Body of pancreas (tissue), 4 donors: ENCODE results near the gene PRMT6. TPM values are rescaled to one million over a fixed set of nuclear protein-coding genes. Genes with fewer than 3 reads are reported as not detected.
"Not testable (repeated sequence)": the region's sequence is repeated elsewhere in the genome, so short reads cannot be mapped to it uniquely, and the experiment has no call there.

Source experiments
- ATAC-seq: fragments of 150-250 bp; one replicate; pipeline ENCODE4 v1.9.1; 2016
- DNase-seq, 4 donors: peaks; one replicate each; pipeline ENCODE4 v3.0.0-alpha.2; 2019
- H3K27ac ChIP-seq, 4 donors: fragments of 200-600 bp; sonication (generic); 1 replicate in 3 of 4; 2 replicates in 1 of 4; pipeline versions ENCODE4 v1.5.1 to v1.6.1; 2016 to 2019; ENCODE audit warnings: mild to moderate bottlenecking in 1 of 4, mixed read lengths in 1 of 4, moderate library complexity in 1 of 4
- H3K27me3 ChIP-seq, 2 donors: fragments of 200-600 bp; sonication (generic); one replicate each; pipeline ENCODE4 v1.6.0; 2016; ENCODE audit warnings: mild to moderate bottlenecking in 1 of 2
- H3K36me3 ChIP-seq, 2 donors: fragments of 200-600 bp; sonication (generic); replicated peaks in 1 of 2; 2 replicates each; pipeline ENCODE4 v1.5.1; 2016; ENCODE audit warnings: low read depth in 2 of 2; ENCODE audit not compliant: insufficient read depth in 1 of 2
- H3K4me1 ChIP-seq: fragments of 200-600 bp; sonication (generic); one replicate; pipeline ENCODE4 v1.6.0; 2016
- H3K4me3 ChIP-seq, 2 donors: fragments of 200-600 bp; sonication (generic); 1 replicate in 1 of 2; 2 replicates in 1 of 2; pipeline ENCODE4 v1.5.1; 2016 to 2019
- H3K9me3 ChIP-seq, 3 donors: fragments of 200-600 bp; sonication (generic); 1 replicate in 2 of 3; 2 replicates in 1 of 3; pipeline ENCODE4 v1.5.1; 2016
- CTCF ChIP-seq, 7 experiments: fragments of 450-650 bp in 4 of 7; fragments of 200-600 bp in 3 of 7; sonication (generic) in 3 of 7; IDR thresholded peaks; one replicate each; pipeline ENCODE4 v1.5.1; 2016 to 2019; ENCODE audit warnings: antibody characterized with exemption in 7 of 7
- POLR2A ChIP-seq, 3 donors: fragments of 450-650 bp; IDR thresholded peaks; one replicate each; pipeline ENCODE4 v1.6.1; 2016; ENCODE audit warnings: antibody characterized with exemption in 3 of 3, mild to moderate bottlenecking in 2 of 3
- WGBS, 2 donors: methylation state at CpG; one replicate each; pipeline ENCODE4 v1.1.5; 2017; 5-methylcytosine and 5-hydroxymethylcytosine counted together
- intact Hi-C: fragments of 100-400 bp; cut with DNase I; formaldehyde crosslinking; loops from one replicate; pipeline ENCODE4 v1.15.1; 2023
- total RNA-seq, 2 donors: library from RNA; depleted of rRNA; stranded (reverse); fragments of >200 nt; gene quantifications; one replicate each; pipeline ENCODE4 v1.1.0, GENCODE V29; 2016

The PRMT6 gene
- total RNA-seq, 2 donors from 2014 or later, result 8.9 to 9.9 TPM

- Histone ChIP-seq H3K4me3 (no peak overlapping the region), H3K36me3 (no peaks in the 10 kb centered on the region), H3K27ac (no peak overlapping the region), H3K27me3 (no peaks in the 10 kb centered on the region), H3K9me3 (no peaks in the 10 kb centered on the region), H3K4me1 (no peaks in the 10 kb centered on the region)
- TF ChIP-seq POLR2A (IDR thresholded peaks at IDR 0.05), result no peak
- no peak for ATAC-seq
- no peak for DNase-seq
- intact Hi-C loops, result no loop called here
- WGBS, 2 donors, result 61 to 68% methylated on average over 4 of the region's 4 CpGs
Observed at GRCh38 chr1:107073493-107073892, 17.0 kb downstream of the PRMT6 start.

GRCh38 chr1:107076841-107077240 lies 20.4 kb downstream of the PRMT6 start:
- DNase-seq, result no peak
- Histone ChIP-seq H3K4me3 (no peak overlapping the region), H3K9me3 (no peaks in the 10 kb centered on the region), H3K4me1 (no peaks in the 10 kb centered on the region), H3K27ac (no peak overlapping the region), H3K36me3 (no peaks in the 10 kb centered on the region), H3K27me3 (no peaks in the 10 kb centered on the region)
- TF ChIP-seq POLR2A (IDR thresholded peaks at IDR 0.05), result no peak
- TF ChIP-seq CTCF (IDR thresholded peaks at IDR 0.05), result no peak
- 67 to 70% methylated on average over 5 of the region's 5 CpGs for WGBS, 2 donors
- intact Hi-C loops, result no loop called here
- ATAC-seq, result no peak

- 9 to 12% methylated on average over 1 of the region's 1 CpG for WGBS, 2 donors
- no peak for ATAC-seq
Observed at GRCh38 chr1:107079249-107079648, 22.8 kb downstream of the PRMT6 start.

GRCh38 chr1:107081102-107081501 lies 24.6 kb downstream of the PRMT6 start:
- Histone ChIP-seq H3K9me3 (peaks cover 0 to 4% (median 0%) of the 10 kb centered on the region in 3 donors), H3K4me1 (no peaks in the 10 kb centered on the region), H3K4me3 (no peak overlapping the region), H3K36me3 (no peaks in the 10 kb centered on the region), H3K27ac (no peak overlapping the region), H3K27me3 (no peaks in the 10 kb centered on the region)
- ATAC-seq (no peak), DNase-seq (no peak)
- TF ChIP-seq POLR2A (IDR thresholded peaks at IDR 0.05), result no peak
- TF ChIP-seq CTCF (IDR thresholded peaks at IDR 0.05), result no peak
- WGBS, 2 donors, result 41 to 53% methylated on average over 2 of the region's 2 CpGs
- intact Hi-C loops, result no loop called here

More at GRCh38 chr1:107079249-107079648, 22.8 kb downstream of the PRMT6 start:
- no peak for DNase-seq
- H3K36me3 ChIP-seq, result no peaks in the 10 kb centered on the region
- TF ChIP-seq POLR2A (IDR thresholded peaks at IDR 0.05) (no peak), CTCF (IDR thresholded peaks at IDR 0.05) (no peak)
- intact Hi-C loops, result no loop called here
- H3K4me3 ChIP-seq, result no peak overlapping the region
- no peaks in the 10 kb centered on the region for H3K4me1 ChIP-seq
- H3K27ac ChIP-seq, result no peak overlapping the region
- no peaks in the 10 kb centered on the region for H3K9me3 ChIP-seq
- H3K27me3 ChIP-seq, result no peaks in the 10 kb centered on the region

GRCh38 chr1:107091418-107091817 lies 34.9 kb downstream of the PRMT6 start:
- no peaks in the 10 kb centered on the region for H3K4me1 ChIP-seq
- no peak for TF ChIP-seq POLR2A (IDR thresholded peaks at IDR 0.05)
- TF ChIP-seq CTCF (IDR thresholded peaks at IDR 0.05), result no peak
- no peaks in the 10 kb centered on the region for H3K36me3 ChIP-seq
- WGBS, 2 donors, result 72 to 88% methylated on average over 1 of the region's 1 CpG
- DNase-seq, result no peak
- H3K9me3 ChIP-seq, result no peaks in the 10 kb centered on the region
- no peak overlapping the region for H3K27ac ChIP-seq
- ATAC-seq, result no peak
- no peaks in the 10 kb centered on the region for H3K27me3 ChIP-seq
- no peak overlapping the region for H3K4me3 ChIP-seq
- intact Hi-C loops, result no loop called here

- intact Hi-C loops, H3K4me3 ChIP-seq, H3K27me3 ChIP-seq, H3K4me1 ChIP-seq, H3K27ac ChIP-seq, DNase-seq, H3K36me3 ChIP-seq, H3K9me3 ChIP-seq, ATAC-seq: not testable (repeated sequence)
- WGBS, 2 donors, result 54 to 58% methylated on average over 1 of the region's 1 CpG
Observed at GRCh38 chr1:107093395-107093794, 36.9 kb downstream of the PRMT6 start.
